Activated naive CD4-positive, alpha-beta T cell treated with anti-CD3 and anti-CD28 coated beads, Interleukin-2, amount 50 U/mL, for 16 hours (primary cell): ENCODE measurements around the gene KCNH3.
"Not testable (repeated sequence)": the region's sequence is repeated elsewhere in the genome, so short reads cannot be mapped to it uniquely, and the experiment has no call there.

Experiments
- DNase-seq: peaks from one replicate; pipeline ENCODE4 v3.0.0-alpha.2; 2020

Gene KCNH3

GRCh38 chr12:49538510-49539403, at the start of gene KCNH3:
TSS of gene KCNH3 (plus strand) at chr12:49539030. CDS start at chr12:49539417, 387 bp downstream.
- peak; percentile 85 for DNase-seq

GRCh38 chr12:49489154-49489553, 49.7 kb upstream of the KCNH3 start:
- DNase-seq, result no peak

GRCh38 chr12:49489720-49490119, 49.1 kb upstream of the KCNH3 start:
- DNase-seq, result no peak

GRCh38 chr12:49491823-49492222, 47.0 kb upstream of the KCNH3 start:
- no peak for DNase-seq

GRCh38 chr12:49493900-49494299, 44.9 kb upstream of the KCNH3 start:
- no peak for DNase-seq

- no peak for DNase-seq
Measured at GRCh38 chr12:49496417-49497360, 42.1 kb upstream of the KCNH3 start.

GRCh38 chr12:49501895-49502294, 36.9 kb upstream of the KCNH3 start:
- DNase-seq, result no peak

GRCh38 chr12:49502590-49502989, 36.2 kb upstream of the KCNH3 start:
- DNase-seq, result no peak

GRCh38 chr12:49503674-49504180, 35.1 kb upstream of the KCNH3 start:
- no peak for DNase-seq

GRCh38 chr12:49505672-49506071, 33.2 kb upstream of the KCNH3 start:
- DNase-seq, result no peak

GRCh38 chr12:49507139-49507538, 31.7 kb upstream of the KCNH3 start:
- DNase-seq, result no peak

- DNase-seq, result not testable (repeated sequence)
Measured at GRCh38 chr12:49509681-49510080, 29.1 kb upstream of the KCNH3 start.

- DNase-seq, result no peak
Measured at GRCh38 chr12:49511410-49511809, 27.4 kb upstream of the KCNH3 start.

- no peak for DNase-seq
Measured at GRCh38 chr12:49512546-49512945, 26.3 kb upstream of the KCNH3 start.

GRCh38 chr12:49515266-49515665, 23.6 kb upstream of the KCNH3 start:
- DNase-seq, result no peak

GRCh38 chr12:49518914-49519573, 19.8 kb upstream of the KCNH3 start:
- DNase-seq, result no peak

GRCh38 chr12:49519574-49519936, 19.3 kb upstream of the KCNH3 start:
- no peak for DNase-seq

- DNase-seq, result no peak
Measured at GRCh38 chr12:49521389-49521788, 17.4 kb upstream of the KCNH3 start.

- no peak for DNase-seq
Measured at GRCh38 chr12:49524660-49525324, 14.0 kb upstream of the KCNH3 start.

GRCh38 chr12:49525942-49526341, 12.9 kb upstream of the KCNH3 start:
- no peak for DNase-seq

GRCh38 chr12:49527361-49528130, 11.3 kb upstream of the KCNH3 start:
- DNase-seq, result no peak

GRCh38 chr12:49529414-49529813, 9.4 kb upstream of the KCNH3 start:
- no peak for DNase-seq
